NCI-H2107 treated with DMSO at 0.1 percent for 48 hours (cell line): ENCODE measurements around the gene PTPRO.

ENCODE experiments used
- DNase-seq: peaks from one replicate; lab custom pipeline; 2025; ENCODE audit not compliant: unreplicated experiment; lab: John Stamatoyannopoulos, UW

PTPRO gene

DNA sequence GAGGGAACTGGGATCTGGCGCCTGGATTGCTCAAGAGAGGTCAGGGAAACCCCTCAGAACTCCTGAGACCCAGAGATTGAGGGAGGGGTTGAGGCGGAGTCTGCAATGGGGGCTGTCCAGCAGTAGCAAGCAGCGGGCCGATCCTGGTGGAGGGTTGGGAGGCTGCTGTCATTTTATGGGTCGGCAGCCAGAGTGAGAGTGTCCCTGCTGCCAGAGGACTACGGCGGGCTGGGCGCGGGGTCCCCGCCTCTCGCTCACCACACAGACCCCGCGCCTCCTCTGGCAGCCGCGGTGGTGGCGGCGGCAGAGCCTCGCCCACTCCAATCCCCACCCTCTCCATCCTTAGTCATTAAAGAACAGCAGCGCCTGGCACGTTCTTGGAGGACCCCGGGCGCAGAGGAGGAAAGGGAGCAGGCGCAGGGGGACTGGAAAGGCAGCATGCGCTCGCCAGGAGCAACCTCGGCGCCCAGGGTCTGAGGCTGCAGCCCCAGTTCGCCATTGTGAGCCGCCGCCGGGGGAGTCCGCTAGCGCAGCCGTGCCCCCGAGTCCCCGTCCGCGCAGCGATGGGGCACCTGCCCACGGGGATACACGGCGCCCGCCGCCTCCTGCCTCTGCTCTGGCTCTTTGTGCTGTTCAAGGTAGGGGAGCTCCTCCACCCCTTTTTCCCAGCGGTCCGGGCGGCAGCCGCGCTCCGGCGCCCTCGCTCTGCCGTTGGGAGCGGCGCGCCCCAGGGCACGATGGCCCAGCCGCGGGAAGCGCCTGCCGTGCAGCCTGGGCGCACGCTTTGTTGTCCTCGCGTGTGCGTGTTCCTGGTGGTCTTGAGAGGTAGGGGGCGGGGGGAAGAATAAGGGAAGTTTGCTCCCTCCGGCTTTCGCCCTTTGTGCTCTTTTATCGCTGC, at the start of gene PTPRO:
PTPRO (plus strand) TSS at position 345 of the 898 bp plus-strand sequence.
- peak; percentile 60 for DNase-seq

DNA sequence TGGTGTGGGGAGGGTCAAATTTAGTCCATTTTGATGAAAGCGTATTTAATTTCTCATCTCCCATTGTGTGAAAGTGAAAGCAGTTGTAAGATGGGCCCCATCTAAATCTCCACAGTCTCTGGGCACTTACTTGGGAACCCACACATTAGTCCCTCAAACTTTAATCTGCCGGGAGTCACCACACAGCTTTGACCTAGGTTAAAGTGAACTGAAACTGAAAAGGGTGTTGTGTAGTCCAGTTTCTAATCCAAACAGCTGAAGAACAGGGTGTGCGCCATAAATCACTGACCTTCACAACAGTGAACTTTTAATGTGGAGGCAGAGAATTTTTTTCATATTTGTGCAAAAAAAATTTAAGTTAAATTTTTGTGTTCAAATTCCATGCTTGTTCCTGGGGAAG, 48.4 kb upstream of the PTPRO start:
- no peak for DNase-seq

DNA sequence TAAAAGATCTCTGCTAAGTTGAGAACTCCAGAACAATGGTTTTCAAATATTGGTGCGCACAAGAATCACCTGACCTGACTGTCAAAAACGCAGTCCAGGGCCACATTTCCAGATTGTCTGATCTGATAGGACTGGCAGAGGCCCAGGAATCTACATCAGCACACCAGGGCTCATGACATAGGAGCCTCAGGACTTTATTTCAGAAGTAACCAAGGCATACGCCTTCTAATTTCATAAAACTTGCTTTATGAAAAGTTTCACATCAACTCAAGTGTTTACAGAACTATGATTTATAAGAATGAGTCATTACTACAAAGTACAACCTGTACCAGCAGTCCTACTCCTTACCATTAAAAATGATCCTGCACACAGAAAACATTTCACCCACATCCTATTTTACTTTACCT, 47.7 kb upstream of the PTPRO start:
- DNase-seq: no peak

DNA sequence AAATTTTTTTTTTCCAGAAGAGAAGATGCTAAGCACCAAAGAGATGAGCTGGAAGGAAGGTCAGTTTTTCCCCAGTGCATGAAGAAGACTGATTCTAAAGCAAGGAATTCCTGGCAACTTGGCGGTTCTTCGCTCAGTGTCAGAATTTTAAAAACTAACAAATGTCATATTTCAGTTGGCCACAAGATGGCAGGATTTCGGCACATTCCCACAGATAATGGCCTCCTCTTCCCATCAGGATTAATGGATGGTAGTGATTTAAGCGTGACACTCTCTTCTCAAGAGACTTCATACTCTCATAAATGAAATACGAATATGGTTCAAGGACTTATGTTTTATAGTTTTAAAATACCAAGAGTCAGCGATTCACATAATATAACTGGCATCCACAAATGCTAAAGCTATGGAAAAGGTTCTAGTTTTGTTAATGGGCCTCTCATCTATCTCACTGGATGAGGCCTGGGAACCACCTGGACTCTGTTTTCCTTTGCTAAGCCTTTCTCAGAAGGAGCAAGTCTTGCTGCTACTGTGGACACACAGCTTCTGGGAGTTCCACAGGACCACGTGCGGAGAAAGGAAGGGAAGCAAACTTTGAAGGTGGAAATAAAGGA, 46.1 kb upstream of the PTPRO start:
- peak; percentile 23 for DNase-seq

DNA sequence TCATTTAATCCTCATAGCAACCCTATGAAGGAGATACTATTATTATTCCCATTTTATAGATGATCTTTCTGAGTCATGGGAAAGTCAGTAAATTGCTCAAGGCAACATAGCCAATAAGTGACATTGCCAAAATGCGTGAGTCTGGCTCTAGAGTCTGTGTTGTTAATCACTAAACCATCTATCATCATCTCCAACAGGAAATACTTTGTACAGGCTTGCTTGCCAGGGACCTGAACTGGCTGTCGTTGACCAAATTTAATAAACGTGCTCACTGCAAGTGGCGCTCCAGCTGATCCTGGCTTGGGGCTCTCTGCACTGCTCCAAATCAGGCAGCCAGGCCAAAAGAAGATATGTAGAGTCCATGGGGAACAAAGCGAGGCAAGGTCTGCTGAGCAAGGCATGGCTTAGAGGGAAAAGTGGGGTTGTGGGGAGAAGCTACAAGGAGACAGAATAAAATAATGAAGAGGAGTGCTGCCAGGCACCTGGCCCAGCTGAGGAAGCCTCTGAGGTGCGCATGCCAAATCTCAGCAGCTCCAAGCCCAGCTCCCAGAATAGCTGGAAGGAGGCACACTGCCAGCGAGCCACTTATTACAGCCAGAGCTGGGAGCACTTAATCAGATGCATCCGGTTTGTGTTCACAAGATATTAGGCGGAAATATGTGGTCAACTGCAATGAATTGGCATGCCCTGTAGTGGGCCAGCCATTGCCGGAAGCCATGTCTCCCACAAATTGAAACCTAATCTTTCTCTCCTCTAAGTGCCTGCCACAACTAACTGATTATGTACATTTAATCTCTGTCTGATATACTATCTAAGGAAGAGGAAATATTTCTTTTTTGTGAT, 43.3 kb upstream of the PTPRO start:
- peak; percentile 90 for DNase-seq

DNA sequence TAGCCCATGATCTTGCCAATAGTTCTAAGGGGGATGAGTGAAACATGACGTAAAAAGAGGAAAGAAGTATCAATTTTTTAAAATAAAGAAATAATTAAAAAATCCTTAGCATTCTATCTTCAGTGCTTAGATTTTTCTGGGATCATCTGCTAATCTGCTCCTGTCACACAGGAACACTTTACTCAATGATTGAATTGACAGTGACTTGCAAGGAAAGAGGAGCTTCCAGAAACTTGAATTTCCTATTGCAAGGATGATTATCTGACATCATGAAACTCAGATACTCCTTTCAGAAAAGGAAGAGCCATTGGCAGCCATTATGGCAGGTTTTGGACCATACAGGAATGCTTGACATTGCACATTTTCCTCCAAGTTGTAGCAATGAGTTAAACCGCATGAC, 41.4 kb upstream of the PTPRO start:
- DNase-seq: no peak

DNA sequence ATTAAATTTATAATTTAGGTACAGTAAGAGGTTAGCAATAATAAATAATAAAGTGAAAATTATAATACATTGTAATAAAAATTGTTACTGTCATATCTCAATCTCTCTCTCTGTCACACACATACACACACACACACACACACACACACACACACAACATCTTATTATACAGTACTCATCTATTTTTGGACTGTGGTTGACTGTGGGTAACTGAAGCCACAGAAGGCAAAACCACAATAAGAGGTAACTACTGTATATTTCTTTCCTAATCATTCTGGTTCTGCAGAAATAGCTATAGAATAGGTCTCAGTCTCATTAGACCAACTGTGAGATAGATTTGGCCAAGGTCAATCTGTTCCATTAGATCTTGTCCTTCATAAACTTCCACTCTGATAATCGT, 33.1 kb upstream of the PTPRO start:
- DNase-seq: no peak

DNA sequence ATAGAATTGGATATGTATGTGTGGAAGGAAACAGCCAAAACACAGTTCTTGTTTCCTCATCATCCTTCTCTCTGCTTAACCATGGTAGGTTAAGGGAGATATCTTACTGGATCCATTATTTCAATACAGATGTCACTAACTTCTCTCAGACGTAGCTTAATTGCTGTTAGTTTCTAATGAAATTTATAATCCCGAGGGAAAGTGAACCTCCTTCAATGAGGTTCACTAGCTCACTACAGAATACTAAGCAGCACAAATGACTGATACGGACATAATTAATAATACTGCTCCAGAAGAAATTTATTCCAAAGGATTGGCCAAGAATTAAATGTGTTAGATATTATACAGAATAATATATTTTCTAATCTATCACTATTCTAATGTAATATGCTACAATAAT, 28.6 kb upstream of the PTPRO start:
- no peak for DNase-seq

DNA sequence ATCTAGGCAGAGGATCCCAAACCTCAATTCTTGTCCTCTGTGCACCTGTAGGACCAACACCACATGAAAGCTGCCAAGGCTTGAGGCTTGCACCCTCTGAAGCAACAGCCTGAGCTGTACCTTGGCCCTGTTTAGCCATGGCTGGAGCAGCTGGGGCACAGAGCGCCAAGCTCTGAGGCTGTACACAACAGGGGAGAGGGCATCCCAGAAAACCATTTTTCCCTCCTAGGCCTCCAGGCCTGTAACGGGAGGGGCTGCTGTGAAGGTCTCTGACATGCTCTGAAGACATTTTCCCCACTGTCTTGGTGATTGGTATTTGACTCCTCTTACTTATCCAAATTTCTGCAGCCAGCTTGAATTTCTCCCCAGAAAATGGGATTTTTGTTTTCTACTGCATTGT, 22.4 kb upstream of the PTPRO start:
- no peak for DNase-seq

DNA sequence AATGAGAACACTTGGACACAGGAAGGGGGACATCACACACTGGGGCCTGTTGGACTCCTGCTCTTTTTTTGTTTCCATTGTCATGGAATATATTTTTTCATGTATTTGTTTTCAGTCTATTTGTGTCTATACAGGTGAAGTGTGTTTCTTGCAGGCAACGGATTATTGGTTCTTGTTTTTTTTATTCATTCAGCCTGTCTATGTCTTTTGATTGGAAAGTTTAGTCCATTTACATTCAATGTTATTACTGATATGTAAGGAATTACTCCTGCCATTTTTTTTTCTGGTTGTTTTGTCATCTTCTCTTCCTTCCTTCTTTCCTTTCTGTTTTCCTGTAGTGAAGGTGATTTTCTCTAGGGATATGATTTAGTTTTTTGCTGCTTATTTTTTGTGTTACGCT, 18.0 kb upstream of the PTPRO start:
- no peak for DNase-seq

DNA sequence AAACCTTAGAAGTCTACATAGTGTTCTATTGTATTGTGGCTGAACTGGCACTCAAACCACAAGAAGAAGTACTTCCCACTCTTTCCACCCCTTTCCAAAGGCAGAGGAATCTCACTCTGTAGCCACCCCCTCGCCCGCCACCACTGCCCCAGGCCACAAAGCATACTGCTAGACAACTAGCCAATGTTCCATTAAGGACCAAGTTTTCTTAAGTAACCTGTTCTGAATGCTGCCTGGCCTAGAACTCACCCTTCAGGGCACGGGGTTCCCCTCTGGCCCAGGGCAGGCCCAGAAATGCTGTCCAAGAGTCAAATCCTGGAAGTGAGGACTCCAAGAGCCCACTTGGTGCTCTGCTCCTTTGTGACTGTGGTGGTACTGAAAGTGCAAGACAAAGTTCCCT, 15.7 kb upstream of the PTPRO start:
- DNase-seq: no peak

DNA sequence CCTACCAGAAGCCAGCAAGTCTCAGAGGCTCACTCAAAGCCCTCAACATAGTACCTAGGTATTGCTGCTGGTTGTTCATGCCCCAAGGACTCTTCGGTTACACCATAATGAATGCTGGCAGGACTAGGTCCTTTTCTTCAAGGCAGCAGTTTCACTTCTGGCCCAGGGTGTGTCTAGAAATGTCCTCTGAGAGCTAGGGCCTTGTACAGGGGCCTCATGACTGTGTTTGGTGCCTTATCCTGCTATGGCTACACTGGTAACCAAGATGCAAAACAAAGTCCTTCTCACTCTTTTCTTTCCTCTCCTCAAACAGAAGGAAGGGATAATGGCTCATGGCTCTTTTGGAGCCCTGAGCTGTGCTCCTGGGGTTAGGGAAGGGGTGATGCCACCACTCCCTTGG, 15.2 kb upstream of the PTPRO start:
- no peak for DNase-seq

DNA sequence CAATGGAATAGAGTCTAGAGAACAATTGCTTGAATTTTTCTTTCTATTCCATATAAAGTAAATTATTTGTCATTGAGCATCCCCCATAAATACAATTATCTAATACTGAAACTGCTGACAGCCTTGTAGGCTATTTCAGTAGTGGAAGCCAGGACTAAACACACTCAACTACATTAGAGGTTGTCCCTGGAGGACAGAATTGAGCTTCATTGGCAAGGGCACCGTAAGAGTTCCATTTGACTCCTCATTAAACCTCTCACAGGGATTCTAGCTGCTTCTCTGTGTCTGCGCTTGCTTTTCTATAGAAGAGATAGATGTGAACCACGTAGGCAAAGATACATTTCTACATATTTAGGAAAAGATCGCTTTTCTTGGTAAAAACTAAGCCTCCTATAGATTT, 3.5 kb upstream of the PTPRO start:
- no peak for DNase-seq

DNA sequence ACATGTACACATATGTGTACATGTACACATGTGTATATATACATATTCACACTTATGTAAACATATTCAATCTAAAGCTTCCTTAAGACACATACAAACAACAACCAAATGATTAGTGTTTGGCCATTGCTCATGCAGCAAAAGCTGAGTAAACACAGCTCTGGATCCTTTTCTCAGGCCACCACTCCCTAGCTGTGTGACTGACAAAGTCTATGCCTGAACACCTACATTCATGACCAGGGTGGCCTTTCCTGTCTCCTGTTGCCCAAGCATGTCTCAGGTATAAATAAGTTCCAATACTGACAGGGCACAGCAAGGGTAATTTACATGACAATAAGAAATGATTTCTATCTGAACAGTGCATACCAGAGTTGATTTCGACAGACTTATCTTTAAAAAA, 1.4 kb upstream of the PTPRO start:
- DNase-seq: no peak

DNA sequence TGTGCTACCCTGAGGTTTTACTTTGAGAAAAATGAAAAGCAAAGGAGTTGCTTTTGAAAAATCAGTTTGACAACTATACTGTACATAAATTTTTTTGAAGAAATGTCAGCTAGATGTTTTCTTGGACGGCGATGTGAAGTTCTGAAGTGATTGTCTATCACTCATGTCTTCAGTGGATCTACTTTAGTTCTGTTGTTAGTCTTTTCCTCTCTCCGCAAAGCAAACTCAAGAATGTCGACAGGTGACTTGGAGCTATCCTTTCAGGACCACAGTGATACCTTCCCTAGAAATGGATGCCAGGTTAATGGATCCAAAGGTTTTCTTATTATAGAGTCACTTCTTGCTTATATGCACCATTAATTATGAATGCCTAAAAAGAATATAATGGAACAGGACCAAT, 1.2 kb downstream of the PTPRO start:
- DNase-seq: no peak

DNA sequence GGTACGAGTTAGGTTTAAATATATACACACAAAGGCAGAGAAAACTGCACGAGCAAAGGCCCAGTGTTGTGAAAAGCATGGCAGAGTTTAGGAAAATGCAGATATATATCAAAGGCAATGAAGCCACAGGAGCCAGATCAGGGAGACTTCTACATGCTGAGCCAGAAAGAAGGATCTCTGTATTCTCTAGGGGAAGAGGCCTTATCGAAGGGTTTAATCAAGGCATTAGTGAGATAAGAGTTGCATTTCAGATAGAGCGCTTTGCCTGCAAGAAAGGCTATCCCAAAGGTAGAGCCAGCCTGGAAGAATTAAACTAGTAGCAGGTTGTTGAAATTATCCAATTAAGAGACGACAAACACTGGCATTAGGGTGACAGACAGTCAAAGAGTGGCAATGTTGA, 7.6 kb downstream of the PTPRO start:
- DNase-seq: no peak

DNA sequence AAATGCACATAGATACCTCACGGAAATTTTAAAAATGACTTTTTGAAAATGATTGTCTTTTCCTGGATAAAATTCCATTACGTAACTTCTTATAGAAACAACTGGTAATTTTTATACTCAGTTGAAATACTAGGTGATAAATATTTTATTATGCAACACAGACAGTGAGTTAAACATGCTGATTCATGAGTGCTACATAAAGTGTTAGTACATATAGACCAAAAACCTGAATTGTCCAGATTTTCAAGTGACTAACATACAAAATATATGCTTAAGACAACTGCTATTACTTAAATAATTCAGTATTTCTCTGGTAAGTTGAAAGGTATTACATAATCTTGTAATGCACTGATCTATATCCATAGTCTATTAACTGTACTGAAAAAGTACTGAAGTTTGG, 11.9 kb downstream of the PTPRO start:
- no peak for DNase-seq

DNA sequence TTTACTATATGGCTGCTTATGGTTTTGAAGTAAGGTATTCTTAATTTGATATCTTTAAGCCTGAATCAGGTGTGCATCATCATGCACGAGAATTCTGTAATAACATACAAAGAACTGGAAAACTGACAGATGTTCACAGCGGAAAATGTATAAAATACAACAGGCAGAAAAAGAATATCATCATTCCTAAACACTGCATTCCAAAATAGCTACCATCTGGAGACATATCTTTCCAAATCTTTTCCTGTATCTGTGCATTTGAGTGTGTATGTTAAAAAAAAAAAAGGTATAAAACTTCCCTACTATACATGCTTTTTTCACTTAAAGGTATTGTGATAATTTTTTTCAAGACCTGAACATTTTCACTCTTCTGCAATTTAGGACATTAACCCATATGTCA, 13.7 kb downstream of the PTPRO start:
- no peak for DNase-seq

DNA sequence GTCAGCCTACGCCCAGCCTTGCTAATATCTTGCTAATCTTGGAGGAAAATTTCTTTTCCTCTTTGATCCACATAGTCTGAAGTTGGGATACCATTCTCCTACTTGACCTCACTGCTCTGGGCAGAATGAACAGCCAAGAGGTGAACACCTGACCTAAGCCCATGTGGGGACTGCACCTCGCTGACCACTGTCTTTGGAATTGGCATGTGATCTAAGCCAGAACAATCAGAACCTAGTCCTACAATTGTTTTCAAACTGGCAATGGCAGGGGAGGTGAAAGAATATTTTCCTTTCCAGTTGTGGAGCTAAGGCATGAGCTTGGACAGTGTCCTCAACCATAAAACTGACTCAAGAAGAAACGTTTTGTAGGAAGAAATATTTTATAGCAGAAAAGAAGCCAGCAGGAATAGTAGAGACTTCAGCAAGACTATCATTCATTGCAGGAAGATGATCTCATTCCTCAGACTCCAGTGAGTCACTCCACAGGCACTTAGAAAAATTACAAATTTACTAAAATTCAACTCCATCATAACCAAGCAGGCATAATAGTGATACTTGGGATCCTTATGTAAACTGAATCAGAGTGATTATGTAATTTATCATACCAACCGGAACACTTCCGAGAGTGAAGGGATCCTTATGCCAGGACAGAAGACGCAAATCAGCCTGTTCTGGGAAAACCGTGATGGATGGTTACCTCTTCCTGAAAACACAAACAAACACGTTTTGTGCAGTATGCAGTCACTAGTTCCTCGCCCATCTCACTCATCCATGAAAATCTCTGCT, 14.7 kb downstream of the PTPRO start:
- no peak for DNase-seq

DNA sequence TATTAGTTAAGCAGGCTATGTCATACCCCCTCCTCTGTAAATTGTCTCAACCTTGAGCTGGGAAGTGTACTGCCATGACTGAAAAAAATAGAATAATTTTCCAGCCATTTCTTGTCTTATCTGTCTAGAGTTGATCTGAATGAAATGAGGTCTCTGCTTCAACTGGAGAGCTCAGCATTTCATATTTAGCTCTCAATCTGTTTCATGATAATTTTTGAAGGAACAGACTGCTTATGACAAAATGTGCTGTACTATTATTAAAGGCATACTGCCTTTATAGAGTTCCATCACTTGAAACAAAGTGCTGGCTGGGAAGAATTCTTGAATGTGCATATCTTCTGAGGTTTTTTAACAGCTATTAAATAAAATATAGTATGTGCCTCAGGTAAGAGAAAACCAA, 19.1 kb downstream of the PTPRO start:
- no peak for DNase-seq

DNA sequence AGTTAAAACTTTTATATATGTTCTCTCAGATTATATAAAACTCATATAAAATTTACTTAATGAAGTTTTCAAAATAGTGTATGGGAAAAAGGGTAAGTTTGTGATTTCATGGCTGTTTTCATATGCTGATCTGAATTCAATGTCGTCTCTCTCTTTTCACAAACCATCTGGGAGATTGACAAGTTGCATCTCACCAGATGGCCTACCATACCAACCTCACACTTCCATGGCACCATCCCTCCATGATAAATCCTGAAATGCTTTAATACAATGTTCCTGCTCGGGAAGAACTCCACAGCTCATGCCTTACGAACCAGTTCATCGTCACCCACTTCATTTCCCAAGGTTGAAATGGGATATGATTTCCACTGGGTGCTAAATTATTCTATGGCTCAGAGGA, 22.3 kb downstream of the PTPRO start:
- DNase-seq: no peak
